RWPE2 (cell line): ENCODE results near the gene SLC4A5.
"Not testable (repeated sequence)": the region's sequence is repeated elsewhere in the genome, so short reads cannot be mapped to it uniquely, and the experiment has no call there.

Source experiments
- ATAC-seq: fragments of 200-7000 bp; cut with Tn5 transposase; 3 replicates; pipeline ENCODE4 v1.9.1; 2021; ENCODE audit warnings: low read depth
- DNase-seq: peaks from one replicate; pipeline ENCODE4 v3.0.0-alpha.2; 2020; ENCODE audit warnings: low spot score
- H3K27ac ChIP-seq: fragments of 450-650 bp; 2 replicates; pipeline ENCODE4 v1.5.1; 2017; ENCODE audit warnings: mild to moderate bottlenecking; ENCODE audit not compliant: poor library complexity, severe bottlenecking
- H3K27me3 ChIP-seq: fragments of 250-450 bp; sonication (Bioruptor Pico); 2 replicates; pipeline ENCODE4 v1.5.1; 2021; ENCODE audit warnings: mild to moderate bottlenecking, moderate library complexity; ENCODE audit not compliant: insufficient read depth, poor library complexity, severe bottlenecking
- H3K36me3 ChIP-seq: fragments of 250-450 bp; sonication (Bioruptor Pico); 2 replicates; pipeline ENCODE4 v1.5.1; 2020; ENCODE audit warnings: low read depth, mild to moderate bottlenecking, moderate library complexity
- H3K4me1 ChIP-seq: fragments of 250-450 bp; sonication (Bioruptor Pico); 2 replicates; pipeline ENCODE4 v1.5.1; 2021; ENCODE audit warnings: mild to moderate bottlenecking, moderate library complexity; ENCODE audit not compliant: insufficient read depth, poor library complexity, severe bottlenecking
- H3K4me3 ChIP-seq: fragments of 250-450 bp; sonication (Bioruptor Pico); 2 replicates; pipeline ENCODE4 v1.5.1; 2021; ENCODE audit warnings: mild to moderate bottlenecking, moderate library complexity; ENCODE audit not compliant: severe bottlenecking
- H3K9me3 ChIP-seq: fragments of 250-450 bp; sonication (Bioruptor Pico); 2 replicates; pipeline ENCODE4 v1.5.1; 2021; ENCODE audit warnings: mild to moderate bottlenecking, moderate library complexity; ENCODE audit not compliant: severe bottlenecking
- TF ChIP-seq, protein P1 (sequence below): fragments of 450-650 bp; IDR thresholded peaks from one replicate; pipeline ENCODE4 v1.5.1; 2017; ENCODE audit warnings: mild to moderate bottlenecking, moderate library complexity; ENCODE audit not compliant: poor library complexity, severe bottlenecking

SLC4A5 gene

DNA sequence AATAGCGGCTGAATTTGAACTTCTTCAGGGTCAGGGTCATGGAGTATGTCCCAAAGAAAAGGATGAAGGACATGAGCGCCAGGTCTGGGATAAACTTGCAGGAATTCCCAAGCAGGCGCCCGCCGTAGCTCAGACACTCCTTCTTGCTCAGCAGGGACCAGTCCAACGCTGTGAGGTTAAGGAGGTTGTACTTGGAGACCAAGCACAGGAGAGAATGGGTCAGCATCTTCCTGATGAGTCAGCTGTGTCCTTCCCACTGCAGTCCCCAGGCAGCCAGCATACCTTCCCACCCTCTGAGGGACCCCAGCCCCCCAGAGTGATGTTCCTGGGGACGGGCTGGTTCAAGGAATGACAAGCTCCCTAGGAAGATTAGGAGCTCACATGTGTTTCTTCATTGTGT is 103.9 kb downstream of the SLC4A5 start:
- Histone ChIP-seq H3K9me3 (no peaks in the 10 kb centered on the region), H3K27me3 (no peaks in the 10 kb centered on the region), H3K27ac (no peak overlapping the region), H3K4me1 (peaks cover 11% of the 10 kb centered on the region), H3K4me3 (no peak overlapping the region), H3K36me3 (no peaks in the 10 kb centered on the region)
- ATAC-seq = no peak
- no peak for DNase-seq
- TF ChIP-seq, protein P1, sequence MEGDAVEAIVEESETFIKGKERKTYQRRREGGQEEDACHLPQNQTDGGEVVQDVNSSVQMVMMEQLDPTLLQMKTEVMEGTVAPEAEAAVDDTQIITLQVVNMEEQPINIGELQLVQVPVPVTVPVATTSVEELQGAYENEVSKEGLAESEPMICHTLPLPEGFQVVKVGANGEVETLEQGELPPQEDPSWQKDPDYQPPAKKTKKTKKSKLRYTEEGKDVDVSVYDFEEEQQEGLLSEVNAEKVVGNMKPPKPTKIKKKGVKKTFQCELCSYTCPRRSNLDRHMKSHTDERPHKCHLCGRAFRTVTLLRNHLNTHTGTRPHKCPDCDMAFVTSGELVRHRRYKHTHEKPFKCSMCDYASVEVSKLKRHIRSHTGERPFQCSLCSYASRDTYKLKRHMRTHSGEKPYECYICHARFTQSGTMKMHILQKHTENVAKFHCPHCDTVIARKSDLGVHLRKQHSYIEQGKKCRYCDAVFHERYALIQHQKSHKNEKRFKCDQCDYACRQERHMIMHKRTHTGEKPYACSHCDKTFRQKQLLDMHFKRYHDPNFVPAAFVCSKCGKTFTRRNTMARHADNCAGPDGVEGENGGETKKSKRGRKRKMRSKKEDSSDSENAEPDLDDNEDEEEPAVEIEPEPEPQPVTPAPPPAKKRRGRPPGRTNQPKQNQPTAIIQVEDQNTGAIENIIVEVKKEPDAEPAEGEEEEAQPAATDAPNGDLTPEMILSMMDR = no peak

- Histone ChIP-seq H3K4me1 (peaks cover 11% of the 10 kb centered on the region), H3K36me3 (no peaks in the 10 kb centered on the region), H3K9me3 (no peaks in the 10 kb centered on the region), H3K27me3 (no peaks in the 10 kb centered on the region), H3K4me3 (no peak overlapping the region), H3K27ac (no peak overlapping the region)
- TF ChIP-seq, protein P1 = no peak
- no peak for DNase-seq
- ATAC-seq = no peak
These were observed 104.3 kb downstream of the SLC4A5 start for GRCh38 chr2:74238879-74239278.

- TF ChIP-seq, protein P1 = no peak
- Histone ChIP-seq H3K4me1 (peaks cover 11% of the 10 kb centered on the region), H3K36me3 (no peaks in the 10 kb centered on the region), H3K27ac (no peak overlapping the region), H3K9me3 (no peaks in the 10 kb centered on the region), H3K4me3 (no peak overlapping the region), H3K27me3 (no peaks in the 10 kb centered on the region)
- no peak for ATAC-seq
- DNase-seq = no peak
These were observed 108.2 kb downstream of the SLC4A5 start for GRCh38 chr2:74235041-74235440.

DNA sequence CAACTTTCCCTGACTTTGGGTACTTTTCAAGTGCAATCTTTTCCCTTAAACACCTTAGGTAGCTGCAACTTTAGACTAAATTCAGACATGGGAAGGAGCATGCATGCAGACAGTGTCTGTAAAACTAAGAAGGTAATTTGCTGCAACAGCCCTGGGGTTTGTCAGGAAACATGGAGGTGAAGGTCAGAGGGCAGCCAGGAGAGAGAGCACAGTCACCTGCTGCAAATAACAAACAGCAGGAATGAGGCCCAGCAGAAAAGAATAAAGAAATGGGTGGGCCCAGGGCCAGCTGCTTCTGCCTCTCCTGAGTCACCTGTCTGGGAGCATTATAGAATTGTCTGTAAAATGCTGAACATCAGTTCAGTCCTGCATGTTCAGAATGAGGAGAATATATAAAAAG is 109.6 kb downstream of the SLC4A5 start:
- Histone ChIP-seq H3K36me3 (no peaks in the 10 kb centered on the region), H3K9me3 (no peaks in the 10 kb centered on the region), H3K4me1 (peaks cover 11% of the 10 kb centered on the region), H3K27ac (no peak overlapping the region), H3K4me3 (no peak overlapping the region), H3K27me3 (no peaks in the 10 kb centered on the region)
- DNase-seq = no peak
- no peak for ATAC-seq
- TF ChIP-seq, protein P1 = no peak

- DNase-seq = no peak
- Histone ChIP-seq H3K9me3 (no peaks in the 10 kb centered on the region), H3K27ac (no peak overlapping the region), H3K27me3 (no peaks in the 10 kb centered on the region), H3K4me3 (no peak overlapping the region), H3K36me3 (no peaks in the 10 kb centered on the region), H3K4me1 (peaks cover 10% of the 10 kb centered on the region)
- no peak; the same call in 2 of the 3 replicates for ATAC-seq
- TF ChIP-seq, protein P1 = no peak
These were observed 110.8 kb downstream of the SLC4A5 start for GRCh38 chr2:74232426-74232825.

GRCh38 chr2:74229865-74230264 is 113.4 kb downstream of the SLC4A5 start:
- H3K4me3 ChIP-seq, H3K36me3 ChIP-seq, H3K27ac ChIP-seq, H3K9me3 ChIP-seq, DNase-seq, ATAC-seq, H3K27me3 ChIP-seq: not testable (repeated sequence)
- peaks cover 12% of the 10 kb centered on the region for H3K4me1 ChIP-seq
